ACC112 (cell line): ENCODE data around the gene FHL2.

Source experiments
- H2AFZ ChIP-seq: fragments of 200-600 bp; sonication (generic); one replicate; pipeline ENCODE4 v1.6.0; 2017; ENCODE audit warnings: antibody characterized with exemption, low read length; ENCODE audit not compliant: unreplicated experiment
- H3K27ac ChIP-seq: fragments of 200-600 bp; sonication (generic); 2 replicates; pipeline ENCODE4 v1.5.1; 2014; ENCODE audit warnings: low read depth, mild to moderate bottlenecking, antibody characterized with exemption, low read length, moderate library complexity
- H3K27me3 ChIP-seq: fragments of 200-600 bp; sonication (generic); 2 replicates; pipeline ENCODE4 v1.6.1; 2014; ENCODE audit warnings: mild to moderate bottlenecking, antibody characterized with exemption, low read length, moderate library complexity, mixed read lengths; ENCODE audit not compliant: insufficient read depth
- H3K36me3 ChIP-seq: fragments of 200-600 bp; sonication (generic); 2 replicates; pipeline ENCODE4 v1.6.1; 2016; ENCODE audit warnings: mild to moderate bottlenecking, antibody characterized with exemption, low read length, moderate library complexity, mixed read lengths; ENCODE audit not compliant: insufficient read depth
- H3K4me1 ChIP-seq: fragments of 200-600 bp; sonication (generic); one replicate; pipeline ENCODE4 v1.6.1; 2016; ENCODE audit warnings: low read length, mixed read lengths; ENCODE audit not compliant: insufficient read depth, unreplicated experiment, control insufficient read depth
- H3K4me3 ChIP-seq: fragments of 200-600 bp; sonication (generic); 2 replicates; pipeline ENCODE4 v1.5.1; 2014; ENCODE audit warnings: mild to moderate bottlenecking, low read depth, low read length
- H3K79me2 ChIP-seq: fragments of 200-600 bp; sonication (generic); one replicate; pipeline ENCODE4 v1.6.0; 2016; ENCODE audit warnings: low read length; ENCODE audit not compliant: control insufficient read depth, unreplicated experiment, insufficient read depth

The FHL2 gene

GRCh38 chr2:105422801-105423200, 23.9 kb upstream of the FHL2 start:
- Histone ChIP-seq H3K4me3 (no peak overlapping the region), H2AFZ (no peak overlapping the region)

GRCh38 chr2:105421053-105421452, 22.2 kb upstream of the FHL2 start:
- Histone ChIP-seq H3K36me3 (no peaks in the 10 kb centered on the region), H2AFZ (no peak overlapping the region), H3K4me3 (no peak overlapping the region), H3K4me1 (peaks cover 7% of the 10 kb centered on the region), H3K27ac (no peak overlapping the region), H3K79me2 (no peaks in the 10 kb centered on the region), H3K27me3 (no peaks in the 10 kb centered on the region; the same call in 1 of the 2 replicates)

More at GRCh38 chr2:105422801-105423200, 23.9 kb upstream of the FHL2 start:
- H3K79me2 ChIP-seq: no peaks in the 10 kb centered on the region
- H3K27me3 ChIP-seq: no peaks in the 10 kb centered on the region; the same call in 1 of the 2 replicates
- H3K27ac ChIP-seq: no peak overlapping the region
- H3K36me3 ChIP-seq: no peaks in the 10 kb centered on the region
- H3K4me1 ChIP-seq: peaks cover 6% of the 10 kb centered on the region

GRCh38 chr2:105418522-105418921, 19.7 kb upstream of the FHL2 start:
- H3K4me1 ChIP-seq: peaks cover 7% of the 10 kb centered on the region
- H3K27ac ChIP-seq: no peak overlapping the region
- no peak overlapping the region for H3K4me3 ChIP-seq
- no peak overlapping the region for H2AFZ ChIP-seq
- no peaks in the 10 kb centered on the region; the same call in 1 of the 2 replicates for H3K27me3 ChIP-seq
- no peaks in the 10 kb centered on the region for H3K79me2 ChIP-seq
- H3K36me3 ChIP-seq: no peaks in the 10 kb centered on the region

- no peaks in the 10 kb centered on the region; the same call in 1 of the 2 replicates for H3K27me3 ChIP-seq
- H3K36me3 ChIP-seq: no peaks in the 10 kb centered on the region
- no peaks in the 10 kb centered on the region for H3K79me2 ChIP-seq
- H3K27ac ChIP-seq: no peak overlapping the region
- H3K4me3 ChIP-seq: no peak overlapping the region
- peaks cover 7% of the 10 kb centered on the region for H3K4me1 ChIP-seq
- no peak overlapping the region for H2AFZ ChIP-seq
These were observed 19.1 kb upstream of the FHL2 start for GRCh38 chr2:105417857-105418436.

- Histone ChIP-seq H3K27me3 (no peaks in the 10 kb centered on the region; the same call in 1 of the 2 replicates), H3K36me3 (no peaks in the 10 kb centered on the region), H3K79me2 (no peaks in the 10 kb centered on the region), H2AFZ (no peak overlapping the region), H3K27ac (no peak overlapping the region), H3K4me1 (peaks cover 11% of the 10 kb centered on the region), H3K4me3 (no peak overlapping the region)
These were observed 17.3 kb upstream of the FHL2 start for GRCh38 chr2:105416156-105416555.

- no peaks in the 10 kb centered on the region for H3K79me2 ChIP-seq
- H3K27me3 ChIP-seq: no peaks in the 10 kb centered on the region; the same call in 1 of the 2 replicates
- H3K36me3 ChIP-seq: no peaks in the 10 kb centered on the region
- no peak overlapping the region for H2AFZ ChIP-seq
- no peak overlapping the region for H3K4me3 ChIP-seq
- H3K4me1 ChIP-seq: peaks cover 22% of the 10 kb centered on the region
- H3K27ac ChIP-seq: no peak overlapping the region
These were observed 16.2 kb upstream of the FHL2 start for GRCh38 chr2:105415007-105415406.

GRCh38 chr2:105413206-105413605, 14.4 kb upstream of the FHL2 start:
- Histone ChIP-seq H3K27me3 (no peaks in the 10 kb centered on the region), H3K36me3 (no peaks in the 10 kb centered on the region), H3K79me2 (no peaks in the 10 kb centered on the region), H3K4me1 (peaks cover 30% of the 10 kb centered on the region), H2AFZ (no peak overlapping the region), H3K27ac (no peak overlapping the region), H3K4me3 (no peak overlapping the region)

- H3K36me3 ChIP-seq: no peaks in the 10 kb centered on the region
- no peaks in the 10 kb centered on the region for H3K79me2 ChIP-seq
- no peak overlapping the region for H3K27ac ChIP-seq
- H3K27me3 ChIP-seq: no peaks in the 10 kb centered on the region
- H2AFZ ChIP-seq: no peak overlapping the region
- no peak overlapping the region for H3K4me3 ChIP-seq
- peaks cover 25% of the 10 kb centered on the region for H3K4me1 ChIP-seq
These were observed 13.7 kb upstream of the FHL2 start for GRCh38 chr2:105412584-105412983.

- no peak overlapping the region for H2AFZ ChIP-seq
- H3K4me1 ChIP-seq: peaks cover 25% of the 10 kb centered on the region
- no peak overlapping the region for H3K4me3 ChIP-seq
- H3K36me3 ChIP-seq: no peaks in the 10 kb centered on the region
- no peak overlapping the region for H3K27ac ChIP-seq
- no peaks in the 10 kb centered on the region for H3K79me2 ChIP-seq
- H3K27me3 ChIP-seq: no peaks in the 10 kb centered on the region
These were observed 13.0 kb upstream of the FHL2 start for GRCh38 chr2:105411720-105412407.

GRCh38 chr2:105410554-105410953, 11.7 kb upstream of the FHL2 start:
- Histone ChIP-seq H3K27ac (peak overlapping the region; percentile 57), H3K4me1 (peaks cover 38% of the 10 kb centered on the region), H3K4me3 (no peak overlapping the region), H3K79me2 (no peaks in the 10 kb centered on the region), H3K36me3 (no peaks in the 10 kb centered on the region), H2AFZ (no peak overlapping the region), H3K27me3 (no peaks in the 10 kb centered on the region)

GRCh38 chr2:105409717-105410116, 10.9 kb upstream of the FHL2 start:
- Histone ChIP-seq H3K79me2 (no peaks in the 10 kb centered on the region), H3K4me1 (peaks cover 45% of the 10 kb centered on the region), H2AFZ (no peak overlapping the region), H3K4me3 (no peak overlapping the region), H3K36me3 (no peaks in the 10 kb centered on the region), H3K27me3 (no peaks in the 10 kb centered on the region), H3K27ac (peak overlapping the region; percentile 57)
